OCI-LY3 (cell line): ENCODE results near the gene ADGRD1.

Experiments
- EZH2phosphoT487 ChIP-seq: fragments of 200-600 bp; shearing (Covaris generic); IDR thresholded peaks from 2 replicates; pipeline ENCODE4 v1.6.1; 2018; ENCODE audit warnings: antibody characterized with exemption, mixed run types, low read depth
- TF ChIP-seq, protein P1 (sequence below): fragments of 200-600, 300-600 bp; sonication (generic); IDR thresholded peaks from 2 replicates; pipeline ENCODE4 v1.5.1; 2014; ENCODE audit warnings: antibody characterized with exemption, low read length, low read depth

DNA sequence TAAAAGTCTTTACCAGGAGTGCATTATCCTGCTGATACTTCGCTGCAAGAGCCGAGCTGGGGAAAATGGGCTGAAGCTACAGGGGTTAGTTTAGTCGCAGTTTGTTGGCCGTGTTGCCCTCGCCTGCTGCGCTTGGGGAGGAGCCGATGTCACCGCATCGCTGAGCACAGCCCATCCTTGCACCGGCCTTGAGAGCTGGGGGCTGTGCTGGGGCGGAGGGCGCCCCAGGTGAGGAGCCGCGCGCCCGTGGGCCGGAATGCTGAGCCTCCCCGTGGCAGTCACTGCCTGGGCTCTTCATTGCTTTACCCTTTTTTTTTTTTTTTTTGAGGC, 50.0 kb downstream of the ADGRD1 start:
- TF ChIP-seq, protein P1, sequence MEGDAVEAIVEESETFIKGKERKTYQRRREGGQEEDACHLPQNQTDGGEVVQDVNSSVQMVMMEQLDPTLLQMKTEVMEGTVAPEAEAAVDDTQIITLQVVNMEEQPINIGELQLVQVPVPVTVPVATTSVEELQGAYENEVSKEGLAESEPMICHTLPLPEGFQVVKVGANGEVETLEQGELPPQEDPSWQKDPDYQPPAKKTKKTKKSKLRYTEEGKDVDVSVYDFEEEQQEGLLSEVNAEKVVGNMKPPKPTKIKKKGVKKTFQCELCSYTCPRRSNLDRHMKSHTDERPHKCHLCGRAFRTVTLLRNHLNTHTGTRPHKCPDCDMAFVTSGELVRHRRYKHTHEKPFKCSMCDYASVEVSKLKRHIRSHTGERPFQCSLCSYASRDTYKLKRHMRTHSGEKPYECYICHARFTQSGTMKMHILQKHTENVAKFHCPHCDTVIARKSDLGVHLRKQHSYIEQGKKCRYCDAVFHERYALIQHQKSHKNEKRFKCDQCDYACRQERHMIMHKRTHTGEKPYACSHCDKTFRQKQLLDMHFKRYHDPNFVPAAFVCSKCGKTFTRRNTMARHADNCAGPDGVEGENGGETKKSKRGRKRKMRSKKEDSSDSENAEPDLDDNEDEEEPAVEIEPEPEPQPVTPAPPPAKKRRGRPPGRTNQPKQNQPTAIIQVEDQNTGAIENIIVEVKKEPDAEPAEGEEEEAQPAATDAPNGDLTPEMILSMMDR, result no peak
- TF ChIP-seq EZH2phosphoT487, result no peak
